AG04450 (cell line): Measurements from ENCODE around the gene ZNF853. TPM values are rescaled to one million over a fixed set of nuclear protein-coding genes. Genes with fewer than 3 reads are reported as not detected.
A peak's percentile ranks its signal among the peaks of the same experiment; 100 is the strongest.

Source experiments
- CTCF ChIA-PET: fragments of 300-600, 350-600 bp; formaldehyde crosslinking; extraction: SDS; loops from one replicate; lab custom pipeline; 2022; ENCODE audit warnings: antibody characterized with exemption, inconsistent platforms; lab: Charles Lee
- POLR2A ChIA-PET: fragments of 350-600 bp; formaldehyde crosslinking; extraction: SDS; loops from one replicate; lab custom pipeline; 2021; ENCODE audit warnings: antibody characterized with exemption, inconsistent platforms; lab: Yijun Ruan, JAX
- DNase-seq: peaks from one replicate; pipeline ENCODE4 v3.0.0-alpha.2; 2011; ENCODE audit warnings: low read depth, low spot score
- H3K27ac ChIP-seq: one replicate; pipeline ENCODE4 v1.5.1; 2012; ENCODE audit warnings: low read depth, low read length, control low read depth
- H3K27me3 ChIP-seq: one replicate; pipeline ENCODE4 v1.6.0; 2012; ENCODE audit warnings: low read length; ENCODE audit not compliant: control insufficient read depth, insufficient read depth
- H3K4me3 ChIP-seq: 2 replicates; pipeline ENCODE4 v1.5.1; 2011; ENCODE audit warnings: mild to moderate bottlenecking, low read depth, low read length, control low read depth
- H3K9me3 ChIP-seq: 2 replicates; pipeline ENCODE4 v1.5.1; 2012; ENCODE audit warnings: low read length; ENCODE audit not compliant: control insufficient read depth, insufficient read depth
- polyA plus RNA-seq: library from polyadenylated mRNA; depleted of rRNA; stranded (reverse); fragments of >200 nt; gene quantifications from 2 replicates; pipeline ENCODE4 v1.2.3, GENCODE V29; 2011
- TF ChIP-seq, protein P1 (sequence below): IDR thresholded peaks from 2 replicates; pipeline ENCODE4 v1.5.1; 2011; ENCODE audit warnings: low read depth, low read length, control low read depth, inconsistent platforms

The ZNF853 gene
- polyA plus RNA-seq, 1 experiment: 5.3 TPM

GRCh38 chr7:6636741-6637543 is 21.5 kb downstream of the ZNF853 start, which contains the start of gene ZNF316:
ZNF316 (plus strand) TSS chr7:6637318; CDS start chr7:6642410, 5,092 bp downstream.
- POLR2A ChIA-PET: interaction anchor here (0.7 to 1.3 kb wide), 2 partner anchors 47 to 70 kb away, joined by 3 to 5 read pairs; partner anchors contain the start of genes INTS15 and ZNF12
- Histone ChIP-seq H3K27ac (peak within 1 kb of the TSS; percentile 11), H3K9me3 (peaks cover 3% of the 10 kb centered on the region; the same call in 1 of the 2 replicates), H3K4me3 (peak within 1 kb of the TSS; percentile 71), H3K27me3 (no peaks in the 10 kb centered on the region)
- CTCF ChIA-PET: no interaction called here
- DNase-seq: no peak
- TF ChIP-seq, protein P1, sequence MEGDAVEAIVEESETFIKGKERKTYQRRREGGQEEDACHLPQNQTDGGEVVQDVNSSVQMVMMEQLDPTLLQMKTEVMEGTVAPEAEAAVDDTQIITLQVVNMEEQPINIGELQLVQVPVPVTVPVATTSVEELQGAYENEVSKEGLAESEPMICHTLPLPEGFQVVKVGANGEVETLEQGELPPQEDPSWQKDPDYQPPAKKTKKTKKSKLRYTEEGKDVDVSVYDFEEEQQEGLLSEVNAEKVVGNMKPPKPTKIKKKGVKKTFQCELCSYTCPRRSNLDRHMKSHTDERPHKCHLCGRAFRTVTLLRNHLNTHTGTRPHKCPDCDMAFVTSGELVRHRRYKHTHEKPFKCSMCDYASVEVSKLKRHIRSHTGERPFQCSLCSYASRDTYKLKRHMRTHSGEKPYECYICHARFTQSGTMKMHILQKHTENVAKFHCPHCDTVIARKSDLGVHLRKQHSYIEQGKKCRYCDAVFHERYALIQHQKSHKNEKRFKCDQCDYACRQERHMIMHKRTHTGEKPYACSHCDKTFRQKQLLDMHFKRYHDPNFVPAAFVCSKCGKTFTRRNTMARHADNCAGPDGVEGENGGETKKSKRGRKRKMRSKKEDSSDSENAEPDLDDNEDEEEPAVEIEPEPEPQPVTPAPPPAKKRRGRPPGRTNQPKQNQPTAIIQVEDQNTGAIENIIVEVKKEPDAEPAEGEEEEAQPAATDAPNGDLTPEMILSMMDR: no peak

- Histone ChIP-seq H3K27ac (no peak overlapping the region), H3K9me3 (peaks cover 3% of the 10 kb centered on the region; the same call in 1 of the 2 replicates), H3K27me3 (no peaks in the 10 kb centered on the region), H3K4me3 (peak overlapping the region; percentile 71)
- TF ChIP-seq, protein P1: peak; percentile 43
- ChIA-PET POLR2A (no interaction called here), CTCF (no interaction called here)
- DNase-seq: no peak
Measured at GRCh38 chr7:6637544-6638229, 22.3 kb downstream of the ZNF853 start.

- Histone ChIP-seq H3K27me3 (no peaks in the 10 kb centered on the region), H3K9me3 (peaks cover 3% of the 10 kb centered on the region; the same call in 1 of the 2 replicates), H3K27ac (no peak overlapping the region), H3K4me3 (peak overlapping the region; percentile 71; the same call in 1 of the 2 replicates)
- DNase-seq: no peak
- TF ChIP-seq, protein P1: no peak
- CTCF ChIA-PET: no interaction called here
- POLR2A ChIA-PET: no interaction called here
Measured at GRCh38 chr7:6639032-6639431, 23.6 kb downstream of the ZNF853 start.

DNA sequence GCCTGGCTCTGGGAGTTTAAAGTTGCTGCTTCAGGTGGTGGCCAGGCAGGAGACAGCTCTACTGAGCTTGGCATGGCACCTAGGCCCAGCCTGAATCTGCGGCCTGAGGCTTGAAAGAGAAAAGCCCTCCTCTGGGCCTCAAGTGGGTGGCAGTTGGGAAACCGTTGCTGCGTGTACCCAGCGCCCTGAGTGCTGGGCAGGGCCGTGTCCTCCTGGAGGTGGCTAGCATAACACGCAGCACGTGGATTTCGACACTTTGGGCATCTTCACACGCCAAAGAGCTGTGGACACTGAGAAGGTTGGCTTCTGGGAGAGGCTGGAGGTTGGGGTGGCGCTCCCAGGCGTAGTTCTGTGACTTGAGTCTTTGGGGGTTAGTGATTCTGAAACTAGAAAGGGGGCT is 24.2 kb downstream of the ZNF853 start:
- Histone ChIP-seq H3K27ac (no peak overlapping the region), H3K9me3 (peaks cover 3% of the 10 kb centered on the region; the same call in 1 of the 2 replicates), H3K27me3 (no peaks in the 10 kb centered on the region), H3K4me3 (no peak overlapping the region)
- no peak for DNase-seq
- TF ChIP-seq, protein P1: no peak
- ChIA-PET POLR2A (no interaction called here), CTCF (no interaction called here)
